Measurements from ENCODE around the gene HCAR3. TPM values are rescaled to one million over a fixed set of nuclear protein-coding genes. Genes with fewer than 3 reads are reported as not detected.
"Not testable (repeated sequence)": the region's sequence is repeated elsewhere in the genome, so short reads cannot be mapped to it uniquely, and the experiment has no call there.

Gene HCAR3
- total RNA-seq, 2 experiments from 2014 or later = 0.07 to 0.09 TPM

DNA sequence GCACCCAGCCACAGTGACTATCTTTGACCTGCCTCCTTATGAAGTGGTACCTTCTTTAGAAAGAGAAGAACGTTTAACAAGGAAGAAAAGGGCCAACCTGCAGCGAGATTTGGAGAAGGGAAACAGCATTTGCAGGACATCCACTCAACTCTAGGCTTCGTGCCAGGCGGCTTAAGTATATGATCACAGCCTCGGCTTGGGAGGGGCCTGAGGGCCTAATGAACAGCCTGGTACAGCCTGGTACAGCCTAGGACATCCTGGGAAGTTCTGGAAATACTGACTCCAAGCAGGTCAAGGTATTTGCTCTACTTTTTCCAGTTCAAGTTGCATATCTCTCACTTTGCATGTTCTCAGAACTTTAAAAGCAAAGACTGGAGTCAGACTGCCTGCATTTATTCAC lies 29.5 kb downstream of the HCAR3 start:
- H3K4me3 Mint-ChIP-seq = no peak overlapping the region
- no peaks in the 10 kb centered on the region for H3K36me3 Mint-ChIP-seq (ENCODE audit: low read depth)
- no peak for ATAC-seq
- DNase-seq = no peak
- CTCF ChIA-PET = interaction anchor here (1.1 kb wide), 1 partner anchor 230 kb away, joined by 3 read pairs; no protein-coding TSS in a partner anchor
- no peaks in the 10 kb centered on the region for H3K9me3 Mint-ChIP-seq (ENCODE audit: low read depth)
- POLR2A ChIA-PET = no interaction called here
- intact Hi-C loops (cut with DNase I, micrococcal nuclease) = no loop called here
- no peak overlapping the region for H3K27ac Mint-ChIP-seq
- H3K4me1 Mint-ChIP-seq = no peaks in the 10 kb centered on the region
- no peaks in the 10 kb centered on the region for H3K27me3 Mint-ChIP-seq

- intact Hi-C loops (cut with DNase I, micrococcal nuclease) = no loop called here
- no peaks in the 10 kb centered on the region for H3K36me3 Mint-ChIP-seq (ENCODE audit: low read depth)
- CTCF ChIA-PET = no interaction called here
- no peaks in the 10 kb centered on the region for H3K27me3 Mint-ChIP-seq
- ATAC-seq (no peak), DNase-seq (no peak)
- H3K4me3 Mint-ChIP-seq = no peak overlapping the region
- H3K4me1 Mint-ChIP-seq = no peaks in the 10 kb centered on the region
- H3K9me3 Mint-ChIP-seq (ENCODE audit: low read depth) = no peaks in the 10 kb centered on the region
- no peak overlapping the region for H3K27ac Mint-ChIP-seq
- POLR2A ChIA-PET = no interaction called here
Observed at GRCh38 chr12:122686538-122686937, 30.1 kb downstream of the HCAR3 start.

DNA sequence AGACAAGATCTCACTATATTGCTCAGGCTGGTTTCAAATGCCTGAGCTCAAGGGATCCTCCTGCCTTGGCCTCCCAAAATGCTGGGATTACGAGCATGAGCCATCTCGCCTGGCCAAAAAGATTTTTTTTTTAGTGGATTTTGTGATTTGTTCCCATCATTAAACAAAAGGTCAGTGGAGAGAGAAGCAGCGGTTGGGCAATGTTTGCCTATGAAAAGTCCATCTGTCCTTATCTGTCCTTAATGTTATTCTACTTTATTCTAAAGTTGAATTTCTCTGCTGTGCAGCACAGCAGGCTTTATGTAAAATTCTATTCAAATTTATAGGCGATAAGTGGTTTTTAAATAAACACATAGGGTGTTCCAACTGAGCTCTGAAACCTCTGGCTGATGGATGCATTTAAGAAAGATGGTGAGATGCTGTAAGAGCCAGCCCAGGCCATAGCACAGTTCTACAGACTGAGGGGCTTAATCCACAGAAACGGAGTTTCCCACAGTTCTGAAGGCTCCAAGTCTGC lies 32.3 kb downstream of the HCAR3 start:
- Mint-ChIP-seq H3K27me3 (no peaks in the 10 kb centered on the region), H3K27ac (no peak overlapping the region), H3K4me3 (no peak overlapping the region), H3K36me3 (ENCODE audit: low read depth) (no peaks in the 10 kb centered on the region), H3K9me3 (ENCODE audit: low read depth) (no peaks in the 10 kb centered on the region), H3K4me1 (no peaks in the 10 kb centered on the region)
- intact Hi-C loops (cut with DNase I, micrococcal nuclease) = no loop called here
- DNase-seq (no peak), ATAC-seq (no peak)
- ChIA-PET POLR2A (no interaction called here), CTCF (interaction anchor here (0.7 kb wide), 1 partner anchor 246 kb away, joined by 3 read pairs; no protein-coding TSS in a partner anchor)

DNA sequence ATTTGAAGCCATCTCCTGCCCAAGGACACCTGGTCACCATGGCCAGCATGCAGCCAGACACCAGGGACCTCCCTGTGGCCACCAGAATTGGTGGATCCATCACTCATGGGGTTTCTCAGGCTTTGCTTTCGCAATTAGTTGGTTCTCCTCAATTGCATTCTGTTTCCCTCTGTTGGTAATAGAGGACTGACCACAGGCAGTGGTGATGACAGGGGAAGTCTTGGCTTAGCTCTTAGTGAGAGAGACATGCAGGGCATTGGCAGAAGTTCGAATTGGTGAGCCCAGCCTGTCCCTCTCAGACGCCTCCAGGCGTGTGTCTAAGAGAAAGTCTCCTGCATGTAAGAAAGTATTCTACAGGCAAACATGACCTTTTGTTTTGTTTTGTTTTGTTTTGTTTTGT lies 34.8 kb downstream of the HCAR3 start:
- H3K4me1 Mint-ChIP-seq = no peaks in the 10 kb centered on the region
- POLR2A ChIA-PET = no interaction called here
- intact Hi-C loops (cut with DNase I, micrococcal nuclease) = no loop called here
- CTCF ChIA-PET = no interaction called here
- no peaks in the 10 kb centered on the region for H3K9me3 Mint-ChIP-seq (ENCODE audit: low read depth)
- no peak overlapping the region for H3K4me3 Mint-ChIP-seq
- DNase-seq (no peak), ATAC-seq (no peak)
- no peaks in the 10 kb centered on the region for H3K36me3 Mint-ChIP-seq (ENCODE audit: low read depth)
- H3K27me3 Mint-ChIP-seq = no peaks in the 10 kb centered on the region
- H3K27ac Mint-ChIP-seq = no peak overlapping the region

- POLR2A ChIA-PET; H3K4me1 Mint-ChIP-seq; H3K4me3 Mint-ChIP-seq; intact Hi-C loops (cut with DNase I, micrococcal nuclease); H3K36me3 Mint-ChIP-seq (ENCODE audit: low read depth); H3K27me3 Mint-ChIP-seq; CTCF ChIA-PET; ATAC-seq; H3K27ac Mint-ChIP-seq; H3K9me3 Mint-ChIP-seq (ENCODE audit: low read depth); DNase-seq: not testable (repeated sequence)
Observed at GRCh38 chr12:122680989-122681388, 35.6 kb downstream of the HCAR3 start.

DNA sequence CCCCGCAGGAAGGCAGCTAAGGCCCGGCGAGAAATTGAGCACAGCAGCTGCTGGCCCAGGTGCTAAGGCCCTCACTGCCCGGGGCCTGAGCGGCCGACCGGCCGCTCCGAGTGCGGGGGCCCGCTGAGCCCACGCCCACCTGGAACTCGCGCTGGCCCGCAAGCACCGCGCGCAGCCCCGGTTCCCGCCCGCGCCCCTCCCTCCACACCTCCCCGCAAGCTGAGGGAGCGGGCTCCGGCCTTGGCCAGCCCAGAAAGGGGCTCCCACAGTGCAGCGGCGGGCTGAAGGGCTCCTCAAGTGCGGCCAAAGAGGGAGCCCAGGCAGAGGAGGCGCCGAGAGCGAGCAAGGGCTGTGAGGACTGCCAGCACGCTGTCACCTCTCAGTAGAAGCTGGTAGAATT lies 39.8 kb downstream of the HCAR3 start:
- H3K9me3 Mint-ChIP-seq (ENCODE audit: low read depth); H3K4me1 Mint-ChIP-seq; DNase-seq; H3K27me3 Mint-ChIP-seq; H3K27ac Mint-ChIP-seq; H3K4me3 Mint-ChIP-seq; ATAC-seq; H3K36me3 Mint-ChIP-seq (ENCODE audit: low read depth); intact Hi-C loops (cut with DNase I, micrococcal nuclease): not testable (repeated sequence)
- CTCF ChIA-PET = interaction anchor here (1.1 kb wide), 1 partner anchor 75 kb away, joined by 3 read pairs; the partner anchor contains the start of gene DENR
- POLR2A ChIA-PET = interaction anchor here (0.7 kb wide), 1 partner anchor 529 kb away, joined by 5 read pairs; no protein-coding TSS in a partner anchor

GRCh38 chr12:122676015-122676414 lies 40.6 kb downstream of the HCAR3 start:
- ATAC-seq; H3K4me3 Mint-ChIP-seq; H3K36me3 Mint-ChIP-seq (ENCODE audit: low read depth); H3K4me1 Mint-ChIP-seq; intact Hi-C loops (cut with DNase I, micrococcal nuclease); H3K9me3 Mint-ChIP-seq (ENCODE audit: low read depth); DNase-seq; POLR2A ChIA-PET; H3K27me3 Mint-ChIP-seq; H3K27ac Mint-ChIP-seq: not testable (repeated sequence)
- CTCF ChIA-PET = interaction anchor here (1.1 kb wide), 1 partner anchor 76 kb away, joined by 3 read pairs; the partner anchor contains the start of gene DENR

DNA sequence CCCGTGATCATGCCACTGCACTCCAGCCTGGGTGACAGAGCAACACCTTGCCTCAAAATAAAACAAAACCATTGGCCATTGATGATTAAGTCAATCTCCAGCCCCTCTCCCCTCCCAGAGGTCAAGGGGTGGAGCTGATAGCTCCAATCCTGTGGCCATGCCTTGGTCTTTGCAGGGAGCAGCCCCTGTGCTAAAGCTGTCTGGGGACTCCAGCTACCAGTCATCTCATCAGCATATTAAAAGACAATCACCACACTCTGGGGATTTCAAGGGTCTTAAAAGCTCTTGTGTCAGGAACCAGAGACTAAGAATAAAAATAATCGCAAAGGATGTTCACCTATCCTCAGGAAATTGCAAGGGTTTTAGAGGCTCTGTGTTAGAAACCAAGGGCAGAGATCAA lies 44.1 kb downstream of the HCAR3 start:
- no peak for ATAC-seq
- intact Hi-C loops (cut with DNase I, micrococcal nuclease) = no loop called here
- DNase-seq = no peak
- Mint-ChIP-seq H3K4me3 (no peak overlapping the region), H3K9me3 (ENCODE audit: low read depth) (no peaks in the 10 kb centered on the region), H3K27me3 (no peaks in the 10 kb centered on the region), H3K27ac (no peak overlapping the region), H3K36me3 (ENCODE audit: low read depth) (no peaks in the 10 kb centered on the region), H3K4me1 (no peaks in the 10 kb centered on the region)
- ChIA-PET POLR2A (no interaction called here), CTCF (interaction anchor here (0.7 to 1.0 kb wide), 2 partner anchors 38 to 702 kb away, joined by 3 read pairs; no protein-coding TSS in a partner anchor)

DNA sequence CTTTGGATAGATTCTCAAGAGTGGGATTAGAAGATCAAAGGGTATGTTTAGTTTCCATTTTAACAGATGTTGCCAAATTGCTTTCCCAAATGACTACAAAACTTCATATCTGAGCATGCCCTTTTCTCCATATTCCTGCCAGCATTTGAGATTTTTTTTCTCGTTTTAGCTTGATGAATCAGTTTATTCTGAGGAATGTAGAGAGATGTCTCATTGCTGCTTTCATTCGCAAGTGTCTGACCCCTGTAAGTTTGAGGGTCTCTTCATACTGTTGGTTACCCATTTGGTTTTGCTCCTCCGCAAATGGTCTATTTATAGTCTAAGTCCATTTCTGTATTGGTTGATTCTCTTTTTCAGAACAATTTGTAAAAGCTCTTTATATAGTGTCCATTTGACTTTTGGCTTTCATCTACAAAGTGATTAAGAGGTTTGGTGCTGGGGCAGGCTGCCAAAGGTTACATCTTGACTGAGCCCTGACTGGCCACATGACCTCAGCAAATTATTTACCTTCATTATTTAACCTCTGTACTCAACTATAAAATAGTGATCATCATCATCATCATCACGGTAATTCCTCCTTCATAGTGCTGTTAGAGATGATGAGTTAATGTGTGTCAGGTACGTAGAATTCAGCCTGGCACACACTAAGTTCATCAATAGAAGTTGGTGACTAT lies 47.1 kb downstream of the HCAR3 start:
- Mint-ChIP-seq H3K36me3 (ENCODE audit: low read depth) (no peaks in the 10 kb centered on the region), H3K27me3 (no peaks in the 10 kb centered on the region), H3K27ac (no peak overlapping the region), H3K4me1 (no peaks in the 10 kb centered on the region), H3K9me3 (ENCODE audit: low read depth) (no peaks in the 10 kb centered on the region), H3K4me3 (no peak overlapping the region)
- no peak for ATAC-seq
- intact Hi-C loops (cut with DNase I, micrococcal nuclease) = no loop called here
- no peak for DNase-seq
- CTCF ChIA-PET = interaction anchor here (1.0 kb wide), 1 partner anchor 32 kb away, joined by 3 read pairs; no protein-coding TSS in a partner anchor
- POLR2A ChIA-PET = no interaction called here

DNA sequence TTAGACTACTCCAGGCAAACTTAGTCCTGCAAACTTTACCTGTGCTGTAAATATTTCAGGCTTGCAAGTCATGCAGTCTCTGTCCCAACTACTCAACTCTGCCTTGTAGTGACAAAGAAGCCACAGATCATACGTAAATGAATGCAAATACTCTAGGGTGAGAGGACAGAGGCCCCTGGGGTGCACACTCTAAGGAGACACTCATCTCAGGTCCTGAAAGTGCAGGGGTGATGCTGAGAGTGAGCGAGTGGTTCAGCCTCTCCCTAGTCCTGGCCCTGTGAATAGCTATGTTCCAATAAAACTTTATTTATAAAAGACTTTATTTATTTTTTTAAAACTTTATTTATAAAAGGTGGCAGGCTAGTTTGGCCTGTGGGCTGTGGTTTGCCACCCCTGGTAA lies 48.3 kb downstream of the HCAR3 start:
- no peaks in the 10 kb centered on the region for H3K9me3 Mint-ChIP-seq (ENCODE audit: low read depth)
- H3K4me3 Mint-ChIP-seq = no peak overlapping the region
- CTCF ChIA-PET = no interaction called here
- intact Hi-C loops (cut with DNase I, micrococcal nuclease) = no loop called here
- H3K4me1 Mint-ChIP-seq = no peaks in the 10 kb centered on the region
- peak; percentile 68 for ATAC-seq
- H3K27me3 Mint-ChIP-seq = no peaks in the 10 kb centered on the region
- H3K27ac Mint-ChIP-seq = no peak overlapping the region
- DNase-seq = peak; percentile 18
- H3K36me3 Mint-ChIP-seq (ENCODE audit: low read depth) = no peaks in the 10 kb centered on the region
- POLR2A ChIA-PET = no interaction called here

- intact Hi-C loops (cut with DNase I, micrococcal nuclease) = no loop called here
- no peak overlapping the region for H3K4me3 Mint-ChIP-seq
- H3K36me3 Mint-ChIP-seq (ENCODE audit: low read depth) = no peaks in the 10 kb centered on the region
- H3K27me3 Mint-ChIP-seq = no peaks in the 10 kb centered on the region
- POLR2A ChIA-PET = interaction anchor here (0.6 kb wide), 1 partner anchor 223 kb away, joined by 4 read pairs; no protein-coding TSS in a partner anchor
- no peak for DNase-seq
- H3K4me1 Mint-ChIP-seq = no peaks in the 10 kb centered on the region
- ATAC-seq = no peak
- no peak overlapping the region for H3K27ac Mint-ChIP-seq
- H3K9me3 Mint-ChIP-seq (ENCODE audit: low read depth) = no peaks in the 10 kb centered on the region
- CTCF ChIA-PET = interaction anchor here (0.9 kb wide), 1 partner anchor 128 kb away, joined by 4 read pairs; no protein-coding TSS in a partner anchor
Observed at GRCh38 chr12:122665759-122666158, 50.9 kb downstream of the HCAR3 start.

GRCh38 chr12:122665349-122665748 lies 51.3 kb downstream of the HCAR3 start:
- no peaks in the 10 kb centered on the region for H3K27me3 Mint-ChIP-seq
- ATAC-seq (no peak), DNase-seq (no peak)
- intact Hi-C loops (cut with DNase I, micrococcal nuclease) = no loop called here
- no peak overlapping the region for H3K27ac Mint-ChIP-seq
- POLR2A ChIA-PET = interaction anchor here (0.6 kb wide), 1 partner anchor 223 kb away, joined by 4 read pairs; no protein-coding TSS in a partner anchor
- no peaks in the 10 kb centered on the region for H3K4me1 Mint-ChIP-seq
- CTCF ChIA-PET = interaction anchor here (0.9 kb wide), 1 partner anchor 128 kb away, joined by 4 read pairs; no protein-coding TSS in a partner anchor
- no peak overlapping the region for H3K4me3 Mint-ChIP-seq
- H3K36me3 Mint-ChIP-seq (ENCODE audit: low read depth) = no peaks in the 10 kb centered on the region
- H3K9me3 Mint-ChIP-seq (ENCODE audit: low read depth) = no peaks in the 10 kb centered on the region

Data from activated CD4-positive, alpha-beta T cell treated with anti-CD3 and anti-CD28 coated beads for 36 hours (primary cell).